Testis (tissue), 3 donors: Measurements from ENCODE around the gene BMPR1B. TPM values are rescaled to one million over a fixed set of nuclear protein-coding genes. Genes with fewer than 3 reads are reported as not detected.

Experiments
- DNase-seq: peaks from one replicate; pipeline ENCODE4 v3.0.0-alpha.2; 2019
- H3K27ac ChIP-seq, 2 donors: fragments of 200-600 bp; sonication (generic); one replicate each; pipeline ENCODE4 v1.5.1; 2019
- H3K27me3 ChIP-seq: fragments of 200-600 bp; sonication (generic); one replicate; pipeline ENCODE4 v1.5.1; 2019
- H3K36me3 ChIP-seq: fragments of 200-600 bp; sonication (generic); one replicate; pipeline ENCODE4 v1.5.1; 2017; ENCODE audit warnings: low read depth; ENCODE audit errors: missing control alignments
- H3K4me1 ChIP-seq: fragments of 200-600 bp; sonication (generic); one replicate; pipeline ENCODE4 v1.5.1; 2019
- H3K4me3 ChIP-seq, 2 donors: fragments of 200-600 bp; sonication (generic); one replicate each; pipeline ENCODE4 v1.5.1; 2017 to 2019
- H3K9me3 ChIP-seq: fragments of 200-600 bp; sonication (generic); one replicate; pipeline ENCODE4 v1.5.1; 2017
- CTCF ChIP-seq, 3 experiments: fragments of 450-650 bp in 2 of 3; fragments of 200-600 bp in 1 of 3; sonication (generic) in 1 of 3; IDR thresholded peaks; one replicate each; pipeline ENCODE4 v1.5.1; 2016 to 2019; ENCODE audit warnings: antibody characterized with exemption in 3 of 3, mild to moderate bottlenecking in 2 of 3, moderate library complexity in 1 of 3
- POLR2A ChIP-seq: fragments of 450-650 bp; IDR thresholded peaks from one replicate; pipeline ENCODE4 v1.6.1; 2017; ENCODE audit warnings: antibody characterized with exemption, mild to moderate bottlenecking, moderate library complexity
- WGBS, 2 donors: methylation state at CpG; one replicate each; pipeline ENCODE4 v1.1.5; 2018; 5-methylcytosine and 5-hydroxymethylcytosine counted together
- intact Hi-C: fragments of 100-400 bp; cut with DNase I; formaldehyde crosslinking; loops from one replicate; pipeline ENCODE4 v1.15.1; 2023; ENCODE audit warnings: low total_unique reads
- polyA plus RNA-seq: library from polyadenylated mRNA; stranded (reverse); fragments of 350-450 nt; fragmentation: Illumina TruSeq; extraction: RNeasy Lipid Tissue Mini Kit (QIAGEN cat#74804); gene quantifications from one replicate; pipeline ENCODE4 v1.2.3, GENCODE V29; 2014; ENCODE audit warnings: low read depth, low replicate concordance; ENCODE audit not compliant: insufficient read depth
- total RNA-seq, 2 donors: library from RNA; depleted of rRNA; stranded (reverse); fragments of >200 nt; gene quantifications; one replicate each; pipeline ENCODE4 v1.2.3, GENCODE V29; 2016

The BMPR1B gene
- total and polyA plus RNA-seq, 3 donors from 2014 or later: 7.5 to 13.0 (median 9.1) TPM

- no peaks in the 10 kb centered on the region for H3K4me1 ChIP-seq
- intact Hi-C loops: no loop called here
- no peak overlapping the region for H3K27ac ChIP-seq
- H3K9me3 ChIP-seq: no peaks in the 10 kb centered on the region
- no peak for DNase-seq
- no peak for TF ChIP-seq CTCF (IDR thresholded peaks at IDR 0.05)
- no peak for TF ChIP-seq POLR2A
- H3K4me3 ChIP-seq: no peak overlapping the region
- no peaks in the 10 kb centered on the region for H3K27me3 ChIP-seq
- no peaks in the 10 kb centered on the region for H3K36me3 ChIP-seq
Observed at GRCh38 chr4:94843216-94843615, 85.5 kb downstream of the BMPR1B start.

GRCh38 chr4:94848326-94848725 lies 90.6 kb downstream of the BMPR1B start:
- no peaks in the 10 kb centered on the region for H3K9me3 ChIP-seq
- TF ChIP-seq POLR2A: no peak
- TF ChIP-seq CTCF (IDR thresholded peaks at IDR 0.05): no peak
- H3K4me1 ChIP-seq: no peaks in the 10 kb centered on the region
- H3K27ac ChIP-seq: no peak overlapping the region
- WGBS, 2 donors: 84 to 87% methylated on average over 3 of the region's 3 CpGs
- DNase-seq: no peak
- no peaks in the 10 kb centered on the region for H3K27me3 ChIP-seq
- no peaks in the 10 kb centered on the region for H3K36me3 ChIP-seq
- H3K4me3 ChIP-seq: no peak overlapping the region
- intact Hi-C loops: no loop called here

- H3K9me3 ChIP-seq: no peaks in the 10 kb centered on the region
- no peak overlapping the region for H3K4me3 ChIP-seq
- no peaks in the 10 kb centered on the region for H3K36me3 ChIP-seq
- WGBS, 2 donors: 86 to 95% methylated on average over 2 of the region's 2 CpGs
- no peaks in the 10 kb centered on the region for H3K4me1 ChIP-seq
- TF ChIP-seq CTCF (IDR thresholded peaks at IDR 0.05) (no peak), POLR2A (no peak)
- H3K27me3 ChIP-seq: no peaks in the 10 kb centered on the region
- DNase-seq: no peak
- H3K27ac ChIP-seq: no peak overlapping the region
- intact Hi-C loops: no loop called here
Observed at GRCh38 chr4:94849901-94850300, 92.1 kb downstream of the BMPR1B start.

- intact Hi-C loops: no loop called here
- WGBS, 2 donors: 54 to 71% methylated on average over 1 of the region's 1 CpG
- H3K4me1 ChIP-seq: no peaks in the 10 kb centered on the region
- no peaks in the 10 kb centered on the region for H3K27me3 ChIP-seq
- no peak for DNase-seq
- no peak overlapping the region for H3K27ac ChIP-seq
- H3K36me3 ChIP-seq: no peaks in the 10 kb centered on the region
- no peak for TF ChIP-seq POLR2A
- TF ChIP-seq CTCF (IDR thresholded peaks at IDR 0.05): no peak
- no peaks in the 10 kb centered on the region for H3K9me3 ChIP-seq
- no peak overlapping the region for H3K4me3 ChIP-seq
Observed at GRCh38 chr4:94852616-94853015, 94.9 kb downstream of the BMPR1B start.

- Histone ChIP-seq H3K9me3 (no peaks in the 10 kb centered on the region), H3K4me3 (no peak overlapping the region), H3K36me3 (no peaks in the 10 kb centered on the region), H3K4me1 (no peaks in the 10 kb centered on the region), H3K27ac (no peak overlapping the region), H3K27me3 (no peaks in the 10 kb centered on the region)
- intact Hi-C loops: no loop called here
- WGBS, 2 donors: 81 to 82% methylated on average over 3 of the region's 3 CpGs
- DNase-seq: no peak
- TF ChIP-seq CTCF (IDR thresholded peaks at IDR 0.05) (no peak), POLR2A (no peak)
Observed at GRCh38 chr4:94856030-94856429, 98.3 kb downstream of the BMPR1B start.
